HG03342 (cell line): Measurements from ENCODE around the gene DENND5B.
"Not testable (repeated sequence)": the region's sequence is repeated elsewhere in the genome, so short reads cannot be mapped to it uniquely, and the experiment has no call there.

ENCODE experiments used
- ATAC-seq: cut with Tn5 transposase; IDR thresholded peaks from one replicate; pipeline ENCODE4 v1.9.1; 2021; ENCODE audit warnings: mild to moderate bottlenecking, moderate library complexity; ENCODE audit not compliant: unreplicated experiment

The DENND5B gene

DNA sequence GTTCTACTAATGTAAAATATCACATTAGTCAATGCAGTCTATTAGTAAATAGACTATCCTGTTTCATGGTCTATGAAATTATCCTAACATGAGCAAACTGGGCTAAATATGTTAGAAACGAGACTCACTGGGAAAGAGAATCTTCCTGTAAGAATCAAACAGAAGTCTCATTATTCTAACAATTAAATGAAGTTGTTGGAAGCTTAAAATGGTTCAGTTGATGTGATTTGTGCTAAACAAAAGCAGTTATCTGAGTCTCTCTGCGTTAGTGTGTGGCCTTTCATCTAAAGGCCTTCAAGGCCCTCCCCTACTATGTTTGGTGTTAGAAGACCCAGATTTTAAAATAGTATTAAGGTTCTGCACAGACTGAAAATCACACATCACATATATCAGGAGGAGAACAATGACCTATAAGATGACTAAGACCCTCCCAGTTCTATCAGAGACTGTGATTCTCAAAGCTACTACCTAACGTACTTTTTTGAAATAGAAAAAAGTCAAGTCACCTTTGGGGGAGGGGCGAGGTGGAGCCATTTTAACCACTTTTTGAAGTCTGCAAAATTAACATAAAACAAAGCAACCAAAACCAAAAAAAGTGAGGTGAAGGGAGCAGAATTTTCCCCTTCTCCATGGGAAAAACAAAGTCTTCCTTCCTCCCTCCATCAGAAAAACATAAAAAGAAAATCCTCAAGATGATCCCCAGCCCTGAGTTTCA, 82.3 kb downstream of the DENND5B start:
- ATAC-seq, result no peak

GRCh38 chr12:31507966-31508365, 83.0 kb downstream of the DENND5B start:
- no peak for ATAC-seq

- no peak for ATAC-seq
These were observed 84.2 kb downstream of the DENND5B start for GRCh38 chr12:31506515-31507306.

DNA sequence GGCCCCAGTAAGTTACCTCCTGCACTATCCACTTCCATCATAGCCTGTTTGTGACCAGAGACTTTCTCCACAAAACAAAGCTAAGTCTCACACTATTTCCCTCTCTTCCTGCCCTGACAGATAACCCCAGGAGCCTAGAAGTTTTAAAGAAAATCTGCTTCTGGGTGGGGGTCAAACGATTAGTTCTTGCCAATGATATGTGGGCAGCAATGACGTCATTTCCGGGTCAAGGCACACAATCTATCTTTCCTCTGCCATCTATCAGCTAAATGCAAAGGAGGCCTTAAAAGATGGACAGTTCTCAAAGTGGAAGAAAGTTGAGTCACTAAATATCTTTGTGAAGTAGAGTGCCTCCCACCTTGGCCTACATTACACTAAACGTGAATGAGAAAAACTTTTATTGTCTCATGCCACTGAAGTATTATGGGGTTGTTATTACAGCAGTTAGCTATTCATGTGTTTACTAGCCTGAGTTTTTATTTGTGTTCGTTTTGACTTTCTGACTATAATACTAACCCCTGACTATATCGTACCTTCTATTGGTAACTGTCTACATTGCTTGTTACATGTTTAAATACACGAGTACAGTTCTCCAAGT, 86.2 kb downstream of the DENND5B start:
- no peak for ATAC-seq

DNA sequence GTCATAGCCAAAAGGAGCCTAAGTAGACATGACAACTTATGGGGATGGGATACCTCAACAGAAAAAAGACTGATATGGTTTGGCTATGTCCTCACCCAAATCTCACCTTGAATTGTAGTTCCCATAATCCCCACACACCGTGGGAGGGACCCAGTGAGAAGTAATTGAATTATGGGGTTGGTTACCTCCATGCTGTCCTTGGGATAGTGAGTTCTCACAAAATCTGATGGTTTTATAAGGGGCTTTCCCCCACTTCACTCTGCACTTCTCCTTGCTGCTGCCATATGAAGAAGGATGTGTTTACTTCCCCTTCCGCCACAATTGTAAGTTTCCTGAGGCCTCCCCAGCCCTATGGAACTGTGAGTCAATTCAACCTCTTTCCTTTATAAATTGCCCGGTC, 89.9 kb downstream of the DENND5B start:
- not testable (repeated sequence) for ATAC-seq

DNA sequence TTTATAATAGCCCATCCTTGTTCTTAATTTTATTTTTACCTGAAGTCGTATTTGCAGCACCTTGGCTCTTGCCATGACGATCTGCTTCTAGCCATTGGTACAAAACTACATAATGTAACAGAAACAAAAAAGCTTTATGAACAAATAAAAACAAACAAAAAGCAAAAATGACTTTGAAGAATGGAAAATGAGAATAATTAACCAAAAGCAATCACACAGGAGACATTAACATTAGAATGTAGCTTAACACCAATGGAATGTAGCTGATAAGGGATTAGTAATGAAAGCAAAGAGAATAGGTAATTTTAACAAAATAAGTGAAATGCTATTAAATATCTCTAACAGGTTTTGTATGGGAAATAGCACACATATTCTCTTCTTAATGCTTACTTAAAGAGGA, 91.4 kb downstream of the DENND5B start:
- ATAC-seq, result no peak

GRCh38 chr12:31498424-31498823, 92.5 kb downstream of the DENND5B start:
- no peak for ATAC-seq

DNA sequence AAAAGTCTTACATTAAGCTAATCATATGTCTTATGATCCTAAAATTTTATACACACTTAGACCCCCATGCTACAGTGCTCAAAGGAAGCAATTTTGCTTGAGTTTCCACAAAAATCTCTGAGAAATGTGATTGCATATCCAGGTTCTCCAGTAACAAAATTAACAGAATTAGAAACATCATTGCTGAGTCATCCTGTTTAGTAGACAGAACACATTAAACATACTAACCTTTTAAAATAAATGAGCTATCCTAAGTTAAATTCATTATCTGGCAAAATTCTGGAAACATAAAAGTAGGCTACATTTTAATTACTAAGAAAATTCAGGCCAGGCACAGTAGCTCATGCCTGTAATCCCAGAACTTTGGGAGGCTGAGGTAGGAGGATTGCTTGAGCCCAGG, 94.7 kb downstream of the DENND5B start:
- ATAC-seq, result no peak

GRCh38 chr12:31494455-31494854, 96.5 kb downstream of the DENND5B start:
- no peak for ATAC-seq

DNA sequence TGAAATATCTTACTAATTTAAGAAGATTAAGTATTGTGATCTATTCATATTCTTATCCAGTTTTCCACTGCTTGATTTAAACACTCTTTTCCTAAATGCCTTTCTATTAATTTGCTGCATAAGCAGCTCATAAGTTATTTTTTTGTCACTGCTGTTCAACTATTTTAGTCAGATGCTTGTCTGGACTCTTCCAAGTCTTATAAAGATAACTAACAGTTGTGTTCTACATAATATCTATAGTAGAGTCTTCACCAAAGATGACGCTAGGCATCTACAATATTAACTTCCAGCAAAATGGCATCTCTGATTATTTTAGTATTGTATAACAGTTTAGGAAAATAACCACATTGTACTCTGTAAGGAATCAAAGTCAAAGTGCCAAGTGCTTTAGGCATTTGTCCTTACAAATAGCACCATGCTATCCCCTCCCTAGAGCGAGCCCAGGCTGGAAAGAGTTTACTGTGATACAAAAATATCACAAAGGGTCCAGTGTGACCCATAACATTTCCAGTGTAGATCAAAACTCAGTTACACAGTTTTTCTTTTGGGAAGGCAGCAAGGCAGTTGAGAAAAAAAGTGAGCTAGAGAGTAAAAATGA, 98.2 kb downstream of the DENND5B start:
- ATAC-seq, result no peak

- no peak for ATAC-seq
These were observed 98.9 kb downstream of the DENND5B start for GRCh38 chr12:31491841-31492598.

- ATAC-seq, result no peak
These were observed 99.6 kb downstream of the DENND5B start for GRCh38 chr12:31491241-31491794.

- no peak for ATAC-seq
These were observed 102.1 kb downstream of the DENND5B start for GRCh38 chr12:31488737-31489338.

DNA sequence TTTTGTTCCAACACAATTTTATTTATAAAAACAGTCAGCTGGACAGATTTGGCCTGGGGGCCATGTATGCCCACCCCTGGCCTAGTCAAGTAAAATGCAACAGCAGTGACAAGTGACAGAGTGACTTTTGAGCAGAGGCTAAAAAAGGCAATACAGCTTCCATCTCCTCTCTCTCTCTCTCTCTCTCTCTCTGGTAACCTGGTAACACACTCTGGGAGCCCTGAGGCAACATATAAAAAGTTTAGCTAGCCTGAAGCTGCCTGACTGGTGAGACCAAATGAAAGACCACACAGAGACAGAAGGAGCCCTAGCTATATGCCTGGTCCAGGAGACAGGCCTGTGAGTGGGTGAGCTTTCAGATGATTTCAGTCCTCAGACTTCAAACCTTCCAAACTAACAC, 105.4 kb downstream of the DENND5B start:
- no peak for ATAC-seq

DNA sequence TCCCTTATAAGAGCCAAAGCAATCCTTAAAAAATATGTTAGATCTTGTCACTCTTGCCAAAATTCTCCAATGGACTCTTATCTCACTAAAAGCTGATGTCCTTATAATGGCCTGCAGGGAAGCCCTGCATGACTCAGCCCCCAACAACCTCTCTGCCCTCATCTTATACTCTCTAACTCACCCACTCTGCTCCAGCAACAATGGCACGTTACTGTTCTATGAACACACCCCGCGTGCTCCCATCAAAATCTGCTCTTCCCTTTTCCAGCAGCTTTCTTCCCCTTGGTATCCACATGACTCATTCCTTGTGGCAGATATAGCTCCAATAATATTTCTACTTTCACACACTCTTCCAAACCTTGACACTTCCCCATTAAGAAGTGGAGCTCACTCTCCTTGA, 108.1 kb downstream of the DENND5B start:
- ATAC-seq, result no peak

- no peak for ATAC-seq
These were observed 109.5 kb downstream of the DENND5B start for GRCh38 chr12:31481415-31481814.

DNA sequence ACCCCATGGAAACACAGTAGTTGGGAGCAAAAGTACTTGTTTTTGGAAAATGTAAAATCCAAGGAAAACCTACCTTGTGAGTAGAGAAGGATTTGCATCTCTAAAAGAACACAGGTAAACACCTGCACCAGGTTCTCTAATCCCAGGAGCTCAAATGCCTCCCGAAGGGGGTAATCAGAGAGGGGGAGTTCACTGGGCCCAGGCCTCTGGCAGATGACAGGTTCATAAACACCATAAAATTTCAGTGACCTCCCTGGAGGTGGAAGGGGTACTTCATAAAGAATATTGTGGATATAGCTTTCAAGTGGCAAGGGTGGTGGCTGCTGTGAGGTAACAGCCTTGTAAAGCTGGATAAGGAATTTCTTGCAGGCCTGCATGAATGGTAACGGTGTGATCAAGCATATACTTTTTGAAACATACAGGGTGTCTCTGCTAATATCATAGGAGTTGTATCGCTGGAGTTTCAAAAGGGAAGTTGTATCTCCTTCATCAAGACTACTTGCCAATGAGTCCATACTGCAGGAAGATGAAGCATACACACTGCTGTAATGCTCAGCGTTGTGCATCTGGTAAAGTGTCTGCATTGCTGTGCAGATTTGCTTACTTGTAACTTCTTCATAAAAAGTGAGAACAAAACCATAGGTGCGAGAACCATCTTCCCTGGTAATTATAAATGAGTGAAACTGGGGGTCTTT, 111.3 kb downstream of the DENND5B start:
- no peak for ATAC-seq

DNA sequence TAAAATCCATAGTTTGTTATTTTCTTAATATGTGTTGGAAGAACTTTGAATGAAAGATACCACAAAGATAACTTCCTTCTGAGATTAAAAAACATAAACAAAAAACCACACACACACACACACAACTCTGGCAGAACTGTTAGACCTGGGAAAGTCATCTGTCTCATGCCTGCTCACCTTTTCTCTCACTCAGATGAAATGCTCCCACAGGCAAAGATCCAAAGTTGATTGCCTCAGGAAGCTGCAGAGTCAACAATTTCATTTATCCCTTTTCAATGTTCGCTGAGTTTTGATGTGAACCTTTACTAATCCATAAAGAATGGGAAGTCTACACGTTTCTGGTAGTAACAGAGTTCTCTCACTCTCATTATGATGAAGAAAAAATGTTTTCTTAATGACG, 112.0 kb downstream of the DENND5B start:
- ATAC-seq, result no peak

DNA sequence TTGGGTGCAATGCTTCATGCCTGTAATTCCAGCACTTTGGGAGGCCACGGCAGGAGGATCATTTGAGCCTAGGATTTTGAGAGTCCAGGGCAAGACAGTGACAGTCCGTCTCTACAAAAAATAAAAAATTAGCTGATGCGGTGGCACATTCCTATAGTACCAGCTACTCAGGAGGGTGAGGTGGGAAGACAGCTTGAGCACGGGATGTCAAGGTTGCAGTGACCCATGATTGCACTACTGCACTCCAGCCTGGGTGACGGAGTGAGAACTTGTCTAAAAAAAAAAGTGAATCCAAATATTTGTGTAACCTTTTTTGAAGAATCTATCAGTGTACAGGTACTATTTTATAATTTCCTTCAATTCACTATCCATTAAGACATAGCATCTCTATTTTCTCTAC, 112.5 kb downstream of the DENND5B start:
- no peak for ATAC-seq

GRCh38 chr12:31477687-31478086, 113.2 kb downstream of the DENND5B start:
- ATAC-seq, result peak; percentile 68
